HG03025 (cell line): Measurements from ENCODE around the gene ACBD6.

ENCODE experiments used
- ATAC-seq: cut with Tn5 transposase; IDR thresholded peaks from one replicate; pipeline ENCODE4 v1.9.1; 2021; ENCODE audit warnings: mild to moderate bottlenecking, moderate library complexity; ENCODE audit not compliant: unreplicated experiment, low FRiP score

Gene ACBD6

DNA sequence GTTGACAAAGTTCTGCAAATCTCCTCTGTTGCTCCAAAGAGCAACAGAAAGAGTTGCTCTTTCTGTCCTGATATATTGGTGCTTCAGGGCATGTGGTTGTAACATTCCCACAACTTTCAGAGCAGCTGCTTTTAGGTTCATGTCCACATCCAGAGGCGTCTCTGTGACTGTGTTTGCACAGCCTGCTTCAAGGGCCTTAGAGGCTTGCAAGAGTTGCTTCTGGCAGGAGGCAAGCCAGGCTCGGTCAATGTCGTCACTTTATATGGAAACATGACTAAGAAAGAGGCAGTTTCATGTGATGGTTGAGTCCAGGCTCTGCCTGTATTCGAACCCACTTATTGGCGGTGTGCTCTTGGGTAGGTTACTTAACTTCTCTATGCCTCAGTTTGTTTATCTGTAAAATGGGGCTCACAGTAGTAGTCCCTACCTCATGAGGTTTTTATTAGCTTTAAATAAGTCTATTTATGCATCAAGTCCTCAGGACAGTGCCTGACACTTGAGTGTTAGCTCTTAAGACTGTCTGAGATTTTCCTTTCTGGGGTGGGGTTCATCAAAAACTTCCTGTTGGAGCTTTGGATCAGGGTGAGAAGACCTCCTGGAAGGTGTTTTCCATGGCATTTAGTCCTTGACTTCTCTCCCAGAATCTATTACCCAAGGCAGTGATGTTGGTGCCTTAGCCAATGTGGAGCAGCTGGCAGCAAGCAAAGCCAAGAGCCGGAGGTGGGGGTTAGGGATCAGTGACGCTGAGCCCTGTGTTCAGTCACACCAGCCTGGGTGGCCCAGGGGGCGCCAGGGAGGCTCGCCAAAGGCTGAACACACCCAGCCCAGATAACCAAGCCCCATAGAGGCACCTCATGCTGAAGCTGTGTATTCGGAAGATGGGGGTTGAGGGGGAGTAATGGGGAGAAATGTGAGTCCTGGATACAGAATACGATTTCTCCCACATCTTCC, 253.4 kb downstream of the ACBD6 start:
- ATAC-seq: no peak

DNA sequence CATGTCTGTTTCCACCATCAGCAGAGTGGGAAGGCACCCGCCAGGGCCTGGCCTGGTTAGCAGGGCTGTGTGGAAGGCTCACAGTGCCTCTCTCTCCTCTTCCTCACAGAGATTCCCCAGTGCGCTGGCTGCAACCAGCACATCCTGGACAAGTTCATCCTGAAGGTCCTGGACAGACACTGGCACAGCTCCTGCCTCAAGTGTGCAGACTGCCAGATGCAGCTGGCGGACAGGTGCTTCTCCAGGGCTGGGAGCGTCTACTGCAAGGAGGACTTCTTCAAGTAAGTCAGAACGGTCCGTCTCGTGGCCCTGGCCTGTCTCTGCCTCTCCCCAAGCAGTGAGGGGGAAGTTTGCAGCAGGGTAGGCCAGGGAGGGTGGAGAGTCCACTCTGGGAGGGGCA, 254.2 kb downstream of the ACBD6 start:
- ATAC-seq: no peak

DNA sequence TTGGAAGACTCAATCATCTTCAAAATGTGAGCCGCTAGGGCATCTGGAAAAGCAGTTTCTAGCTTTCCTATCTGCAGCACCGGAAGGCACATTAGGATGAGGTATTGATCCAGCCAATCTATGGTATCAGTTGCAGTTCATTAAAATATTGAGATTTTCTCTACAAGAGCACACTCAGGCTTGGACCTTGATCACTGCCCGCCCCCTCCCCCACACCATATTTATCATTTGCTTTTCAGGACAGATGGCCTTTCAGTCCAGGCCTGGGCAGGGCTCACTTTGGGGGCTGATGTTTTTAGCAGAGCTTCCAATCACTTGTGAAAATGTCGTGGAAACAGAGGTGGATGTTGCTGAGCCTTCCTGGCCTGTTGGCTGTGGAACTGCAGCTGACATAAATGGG, 254.8 kb downstream of the ACBD6 start:
- no peak for ATAC-seq

DNA sequence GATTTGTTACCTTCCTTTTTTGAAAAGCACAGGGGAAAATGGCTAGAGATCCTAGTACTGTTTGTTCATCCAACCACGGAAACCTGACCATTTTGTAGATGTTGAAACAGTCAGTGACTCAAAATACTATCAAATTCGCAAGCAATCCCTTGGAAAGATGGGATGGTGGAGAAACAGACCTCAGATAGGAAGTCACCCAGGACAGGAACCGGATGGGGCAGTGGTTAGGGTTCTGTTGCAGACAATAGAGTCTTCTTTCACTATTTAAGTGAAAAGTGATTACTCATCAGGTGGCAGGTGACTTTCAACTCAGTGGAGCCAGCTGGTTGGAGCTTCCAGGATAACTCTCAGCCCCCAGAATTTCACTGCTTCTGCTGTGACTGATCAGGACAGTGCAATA, 255.3 kb downstream of the ACBD6 start:
- ATAC-seq: no peak

DNA sequence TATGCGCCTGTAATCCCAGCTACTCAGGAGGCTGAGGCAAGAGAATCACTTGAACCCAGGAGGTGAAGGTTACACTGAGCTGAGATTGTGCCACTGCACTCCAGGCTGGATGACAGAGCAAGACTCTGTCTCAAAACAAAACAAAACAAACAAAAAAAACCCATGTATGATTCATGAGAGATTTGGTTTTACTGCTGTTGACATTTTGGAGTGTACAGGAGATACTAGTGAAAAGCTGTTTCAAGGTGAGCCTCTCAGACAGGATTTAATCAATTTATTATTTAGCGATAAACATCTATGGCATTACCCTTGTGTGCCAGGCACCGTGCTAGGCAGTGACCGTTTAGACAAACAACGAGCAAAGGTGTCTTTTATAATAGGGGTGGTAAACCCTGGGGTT, 255.8 kb downstream of the ACBD6 start:
- no peak for ATAC-seq

DNA sequence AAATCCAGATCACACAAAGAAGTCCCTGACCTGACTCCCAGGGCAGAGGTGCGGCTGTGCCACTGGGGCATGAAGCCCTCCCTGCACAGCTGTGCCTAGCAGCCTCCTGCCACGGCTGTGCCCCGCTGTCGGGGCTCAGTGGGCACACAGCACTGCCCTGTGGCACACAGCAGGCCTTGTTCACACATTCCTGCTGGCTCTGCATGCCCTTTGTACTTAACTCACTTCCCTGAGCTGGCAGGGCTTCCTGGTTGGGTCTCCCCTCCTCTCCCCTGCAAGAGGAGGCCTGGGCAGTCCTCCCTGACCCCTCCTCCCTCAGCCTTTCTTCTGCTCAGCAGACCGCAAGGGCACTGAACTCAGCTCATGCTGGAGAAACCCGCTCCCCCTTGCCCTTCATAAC, 257.5 kb downstream of the ACBD6 start:
- no peak for ATAC-seq

DNA sequence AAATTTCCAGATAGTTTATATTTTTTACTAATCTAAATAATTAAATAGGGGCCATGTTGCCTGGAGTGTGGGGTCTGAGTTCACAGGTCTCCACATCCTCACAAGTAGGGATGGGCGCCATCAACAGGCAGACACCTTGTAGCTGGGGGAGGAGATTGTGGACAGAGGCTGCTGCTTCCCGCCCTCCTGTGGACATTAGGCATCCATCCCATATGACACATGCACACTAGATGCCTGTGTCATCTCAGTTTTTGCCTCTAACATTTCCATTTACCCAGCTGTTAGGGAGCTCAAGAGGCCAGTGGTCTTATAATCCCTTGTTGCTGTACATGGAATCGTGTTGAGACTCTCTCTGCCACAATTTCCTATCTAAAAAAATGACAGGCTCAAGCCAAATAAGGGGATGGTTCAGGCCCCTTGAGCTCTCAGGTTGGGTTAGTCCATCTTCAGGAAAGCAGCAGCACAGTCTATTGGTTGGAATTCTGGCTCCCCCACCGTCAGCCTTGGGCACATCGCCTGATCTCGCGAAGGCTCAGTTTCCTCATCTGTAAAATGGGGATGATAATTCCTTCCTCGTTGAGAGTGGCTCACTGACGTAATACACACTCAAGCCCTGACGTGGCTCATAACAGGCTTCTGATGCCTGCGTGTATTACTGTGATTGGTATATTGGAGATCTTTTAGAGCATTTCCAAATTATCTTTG, 258.7 kb downstream of the ACBD6 start:
- no peak for ATAC-seq

DNA sequence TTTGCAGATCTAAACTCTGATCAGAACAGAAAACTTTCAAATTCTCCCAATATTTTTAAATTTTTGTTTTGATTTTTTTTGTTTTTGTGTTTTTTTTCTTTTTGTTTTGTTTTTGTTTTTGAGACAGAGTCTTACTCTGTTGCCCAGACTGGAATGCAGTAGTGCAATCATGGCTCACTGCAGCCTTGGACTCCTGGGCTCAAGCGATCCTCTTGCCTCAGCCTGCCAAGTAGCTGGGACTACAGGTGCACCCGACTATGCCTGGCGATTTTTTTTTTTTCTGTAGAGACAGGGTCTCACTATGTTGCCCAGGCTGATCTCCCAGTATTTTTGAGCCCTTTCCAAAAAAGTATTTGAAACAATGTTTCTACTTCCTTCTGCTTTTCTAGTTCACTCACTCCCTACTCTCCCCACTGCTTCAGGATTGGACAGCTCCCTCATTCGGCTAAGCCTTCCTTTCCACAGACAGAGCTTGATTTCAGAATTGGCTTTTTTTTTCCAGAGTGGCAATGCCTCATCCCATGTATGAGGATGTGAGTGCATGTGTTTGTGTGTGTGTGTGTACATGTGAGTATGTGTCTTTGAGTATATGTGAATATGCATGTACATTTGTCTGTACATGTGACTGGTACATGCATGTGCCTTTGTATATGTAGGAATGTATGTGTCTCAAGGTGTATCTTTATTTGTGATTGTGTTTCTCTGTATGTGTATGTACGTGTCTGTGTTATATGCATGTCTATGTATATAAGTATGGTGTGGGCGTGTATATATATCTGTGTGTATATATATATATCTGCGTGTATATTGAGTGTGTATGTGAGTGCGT, 260.4 kb downstream of the ACBD6 start:
- no peak for ATAC-seq

DNA sequence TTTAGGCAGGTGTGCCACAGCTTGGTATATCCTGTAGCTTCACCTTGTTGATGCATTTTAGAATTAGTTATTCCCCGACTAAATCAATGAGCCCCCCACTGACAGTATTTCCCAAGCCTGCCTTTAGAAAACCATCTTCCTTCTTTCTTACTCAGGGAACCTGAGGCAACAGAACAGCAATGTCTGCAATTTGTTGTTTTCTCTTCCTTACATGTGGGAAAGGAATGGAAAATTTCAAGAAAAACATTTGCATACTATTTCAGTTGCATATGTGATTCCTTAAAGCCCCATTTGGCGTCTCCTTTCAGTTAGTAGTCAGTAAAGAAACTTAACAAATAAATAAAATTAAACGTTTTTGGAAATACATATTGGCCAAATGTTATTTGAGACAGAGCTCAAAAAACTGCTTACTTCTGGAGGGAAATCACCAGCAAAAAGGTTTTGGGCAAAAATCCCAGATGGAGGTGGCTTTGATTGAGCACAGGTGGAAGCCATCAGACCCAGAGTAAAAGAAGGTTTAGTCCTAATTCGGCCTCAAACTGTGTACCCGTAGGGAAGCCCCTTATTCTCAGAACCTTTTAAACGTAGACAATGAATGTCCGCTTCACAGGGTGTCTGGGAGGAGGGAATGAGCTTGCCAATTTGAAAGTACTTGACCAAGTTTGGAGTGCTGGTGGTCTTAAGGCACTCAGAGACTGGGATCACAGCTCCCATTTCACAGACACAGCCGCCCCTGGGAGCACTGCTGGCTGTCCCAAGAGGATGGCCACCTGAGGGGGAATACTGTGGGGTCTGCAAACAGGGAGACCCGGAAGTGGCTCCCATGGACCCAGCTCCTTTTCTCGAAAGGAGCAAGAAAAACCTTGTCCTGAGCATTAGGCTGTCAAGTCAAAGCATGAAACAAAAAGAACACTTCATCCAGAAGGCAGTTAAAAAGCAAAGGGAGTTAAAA, 263.0 kb downstream of the ACBD6 start:
- ATAC-seq: no peak

DNA sequence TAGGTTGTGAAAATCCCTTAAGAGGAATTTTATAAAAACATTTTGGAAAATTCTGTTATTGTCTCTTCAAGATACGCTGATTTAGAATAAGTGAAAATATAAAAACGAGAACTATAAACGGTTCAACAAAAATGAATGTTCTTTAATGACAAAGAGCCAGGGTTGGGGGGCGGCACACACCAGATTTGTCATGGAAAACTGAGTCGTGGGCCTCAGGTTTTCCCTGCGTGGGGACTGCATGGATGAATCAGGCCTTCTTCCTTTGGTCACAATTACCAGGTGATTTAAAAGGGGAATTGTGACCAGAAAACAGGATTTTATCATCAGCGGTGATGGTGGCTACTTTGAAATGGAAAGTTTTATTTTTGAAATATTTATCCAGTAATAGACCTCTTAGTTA, 263.7 kb downstream of the ACBD6 start:
- no peak for ATAC-seq
